AG09309 (cell line): ENCODE results near the gene CTIF.

Source experiments
- DNase-seq: peaks from one replicate; pipeline ENCODE4 v3.0.0-alpha.2; 2010; ENCODE audit warnings: low read depth
- H3K4me3 ChIP-seq: 2 replicates; pipeline ENCODE4 v1.5.1; 2011; ENCODE audit warnings: mild to moderate bottlenecking, low read depth, low read length, moderate library complexity; ENCODE audit not compliant: control insufficient read depth
- TF ChIP-seq, protein P1 (sequence below): IDR thresholded peaks from 2 replicates; pipeline ENCODE4 v1.5.1; 2011; ENCODE audit warnings: mild to moderate bottlenecking, low read depth, low read length, inconsistent platforms; ENCODE audit not compliant: insufficient read depth, control insufficient read depth; ENCODE audit errors: missing control alignments

The CTIF gene

DNA sequence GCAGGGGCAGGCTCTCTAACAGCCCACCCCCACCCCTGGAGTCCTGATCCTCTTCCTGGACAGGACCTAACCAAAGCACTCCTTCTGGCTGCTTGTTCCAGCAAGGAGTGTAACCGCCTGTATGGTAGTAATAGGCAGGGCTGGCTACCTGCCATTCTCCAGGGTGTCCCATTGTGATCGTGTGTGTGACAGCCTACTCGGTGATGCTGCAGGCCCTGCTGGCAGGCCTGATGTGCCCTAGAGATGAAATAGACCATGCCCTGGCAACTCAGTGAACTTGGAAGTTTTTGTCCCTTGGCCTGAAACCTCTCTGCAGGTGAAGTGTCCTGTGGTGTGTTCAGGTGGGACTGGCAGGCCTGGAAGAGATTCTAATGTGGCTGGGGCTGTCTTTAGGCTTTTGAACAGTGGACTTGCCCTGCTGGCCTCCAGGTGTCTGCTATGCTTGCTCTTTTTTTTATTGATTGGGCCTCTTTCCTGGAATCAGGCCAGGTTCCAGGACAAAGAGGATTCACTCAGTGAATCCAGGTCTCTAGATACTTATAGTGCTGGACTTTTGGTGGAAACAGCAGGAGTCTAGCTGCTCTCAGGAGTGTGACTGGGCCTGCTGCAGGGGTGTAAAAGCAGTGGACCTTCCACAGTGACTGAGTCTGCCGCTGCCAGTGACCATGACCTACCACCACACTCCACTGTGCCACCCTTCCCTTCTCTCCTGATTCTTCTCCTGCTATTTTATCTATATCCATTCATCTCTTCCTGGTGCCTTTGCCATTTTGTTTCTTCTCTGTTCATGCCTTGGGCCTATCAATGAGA lies 132.1 kb downstream of the CTIF start:
- DNase-seq: no peak
- H3K4me3 ChIP-seq: no peak overlapping the region
- TF ChIP-seq, protein P1, sequence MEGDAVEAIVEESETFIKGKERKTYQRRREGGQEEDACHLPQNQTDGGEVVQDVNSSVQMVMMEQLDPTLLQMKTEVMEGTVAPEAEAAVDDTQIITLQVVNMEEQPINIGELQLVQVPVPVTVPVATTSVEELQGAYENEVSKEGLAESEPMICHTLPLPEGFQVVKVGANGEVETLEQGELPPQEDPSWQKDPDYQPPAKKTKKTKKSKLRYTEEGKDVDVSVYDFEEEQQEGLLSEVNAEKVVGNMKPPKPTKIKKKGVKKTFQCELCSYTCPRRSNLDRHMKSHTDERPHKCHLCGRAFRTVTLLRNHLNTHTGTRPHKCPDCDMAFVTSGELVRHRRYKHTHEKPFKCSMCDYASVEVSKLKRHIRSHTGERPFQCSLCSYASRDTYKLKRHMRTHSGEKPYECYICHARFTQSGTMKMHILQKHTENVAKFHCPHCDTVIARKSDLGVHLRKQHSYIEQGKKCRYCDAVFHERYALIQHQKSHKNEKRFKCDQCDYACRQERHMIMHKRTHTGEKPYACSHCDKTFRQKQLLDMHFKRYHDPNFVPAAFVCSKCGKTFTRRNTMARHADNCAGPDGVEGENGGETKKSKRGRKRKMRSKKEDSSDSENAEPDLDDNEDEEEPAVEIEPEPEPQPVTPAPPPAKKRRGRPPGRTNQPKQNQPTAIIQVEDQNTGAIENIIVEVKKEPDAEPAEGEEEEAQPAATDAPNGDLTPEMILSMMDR: no peak

DNA sequence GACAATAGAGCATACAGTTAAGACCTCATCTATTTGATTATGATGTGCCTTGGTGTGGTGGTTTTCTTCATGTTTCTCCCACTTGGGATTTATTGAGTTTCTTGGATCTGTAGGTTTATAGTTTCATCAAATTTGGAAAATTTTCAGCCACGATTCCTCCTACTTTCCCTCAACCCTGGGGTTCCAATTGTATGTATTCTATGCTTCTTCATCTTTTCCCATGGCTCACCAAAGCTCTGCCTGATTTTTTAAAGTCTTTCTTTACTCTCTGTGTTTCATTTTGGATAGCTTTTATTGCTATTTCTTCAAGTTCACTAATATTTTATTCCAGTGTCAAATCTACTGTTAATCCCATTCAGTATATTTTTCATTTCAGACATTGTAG lies 132.7 kb downstream of the CTIF start:
- TF ChIP-seq, protein P1: no peak
- no peak for DNase-seq
- no peak overlapping the region for H3K4me3 ChIP-seq

- no peak for DNase-seq
- no peak overlapping the region for H3K4me3 ChIP-seq
- TF ChIP-seq, protein P1: no peak
These were observed 134.0 kb downstream of the CTIF start for GRCh38 chr18:48672671-48673340.

GRCh38 chr18:48673456-48673852 lies 134.6 kb downstream of the CTIF start:
- DNase-seq: no peak
- no peak overlapping the region for H3K4me3 ChIP-seq
- TF ChIP-seq, protein P1: no peak

GRCh38 chr18:48673853-48674721 lies 135.3 kb downstream of the CTIF start:
- no peak overlapping the region for H3K4me3 ChIP-seq
- no peak for DNase-seq
- TF ChIP-seq, protein P1: no peak

- TF ChIP-seq, protein P1: no peak
- no peak overlapping the region for H3K4me3 ChIP-seq
- DNase-seq: no peak
These were observed 136.0 kb downstream of the CTIF start for GRCh38 chr18:48674758-48675351.
